ENCODE data around the gene PCNX2. TPM values are rescaled to one million over a fixed set of nuclear protein-coding genes. Genes with fewer than 3 reads are reported as not detected.

PCNX2 gene
- total and polyA plus RNA-seq, 10 of the 15 experiments (the other 5 are each of a cell fraction or from before 2014, with no cell fraction given), result 2.1 to 16.4 (median 8.1) TPM

GRCh38 chr1:233172201-233172600 is 123.3 kb downstream of the PCNX2 start:
- peak in 1 of 3 experiments; percentile 7; a peak in 1 of 6 replicates for TF ChIP-seq CTCF (IDR thresholded peaks at IDR 0.05 in 2 of 3, conservative IDR thresholded peaks at IDR 0.05 in 1 of 3; ENCODE audit: control insufficient read depth in 2 of 3, extremely low read depth in 1 of 3, insufficient read depth in 1 of 3, low read depth in 3 of 3, low read length in 3 of 3)
- TF ChIP-seq SMAD5 (IDR thresholded peaks at IDR 0.05; ENCODE audit: low read depth), result no peak
- no peak for TF ChIP-seq HDAC6 (IDR thresholded peaks at IDR 0.05; ENCODE audit: unreplicated experiment)
- no peak for TF ChIP-seq POLR2AphosphoS5 (IDR thresholded peaks at IDR 0.05; ENCODE audit: low read length)
- no peak for TF ChIP-seq RUNX3 (IDR thresholded peaks at IDR 0.05; ENCODE audit: low read length)
- POLR2A ChIA-PET, result no interaction called here
- Histone ChIP-seq H2AFZ (ENCODE audit: control insufficient read depth, low read depth, low read length) (no peak overlapping the region), H3K9me3 (replicated peaks; ENCODE audit: control insufficient read depth, insufficient read depth, low read length) (no peaks in the 10 kb centered on the region; the same call in none of the 3 replicates), H3K27ac (ENCODE audit: control insufficient read depth, insufficient read depth) (no peak overlapping the region), H3K4me1 (ENCODE audit: control insufficient read depth, insufficient read depth, low read length) (no peaks in the 10 kb centered on the region), H4K20me1 (ENCODE audit: control insufficient read depth, insufficient read depth) (no peaks in the 10 kb centered on the region), H3K36me3 (ENCODE audit: control insufficient read depth in 2 of 2, insufficient read depth in 2 of 2, low read length in 1 of 2) (no peaks in the 10 kb centered on the region), H3K4me3 (no peak overlapping the region), H3K9ac (ENCODE audit: control insufficient read depth, insufficient read depth, low read length) (no peak overlapping the region), H3K27me3 (replicated peaks in 1 of 2; ENCODE audit: control insufficient read depth in 2 of 2, insufficient read depth in 2 of 2, low read length in 1 of 2) (no peaks in the 10 kb centered on the region), H3K79me2 (ENCODE audit: control insufficient read depth, insufficient read depth, low read length) (no peaks in the 10 kb centered on the region), H3K4me2 (ENCODE audit: control insufficient read depth, insufficient read depth) (no peak overlapping the region)
- no peak for DNase-seq (ENCODE audit: low read depth, low spot score)
- no peak; the same call in 2 of the 3 replicates for ATAC-seq
- FAIRE-seq, result no peak
- CTCF ChIA-PET, result no interaction called here
- RAD21 ChIA-PET (ENCODE audit: unreplicated experiment), result no interaction called here
- intact Hi-C loops (cut with micrococcal nuclease; ENCODE audit: unreplicated experiment), result no loop called here
- in situ Hi-C loops (cut with MboI), result no loop called here
- WGBS (ENCODE audit: insufficient coverage, insufficient replicate concordance, low lambda C conversion rate, missing lambda C conversion rate), result 97% methylated on average over 2 of the region's 2 CpGs
- SMC1A ChIA-PET (ENCODE audit: uncharacterized antibody, unreplicated experiment), result no interaction called here
- no TSS peak for BruUV-seq (replicated peaks)

- H3K9me3 ChIP-seq (replicated peaks; ENCODE audit: control insufficient read depth, insufficient read depth, low read length), result no peaks in the 10 kb centered on the region; the same call in none of the 3 replicates
- TF ChIP-seq TARDBP (IDR thresholded peaks at IDR 0.05; ENCODE audit: borderline replicate concordance), result no peak
- TF ChIP-seq RELB (IDR thresholded peaks at IDR 0.05; ENCODE audit: low read depth), result no peak
- TF ChIP-seq ZNF217 (IDR thresholded peaks at IDR 0.05), result no peak
- TF ChIP-seq NBN (IDR thresholded peaks at IDR 0.05), result no peak
- POLR2A ChIA-PET, result no interaction called here
- RAD21 ChIA-PET (ENCODE audit: unreplicated experiment), result no interaction called here
- WGBS (ENCODE audit: insufficient coverage, insufficient replicate concordance, low lambda C conversion rate, missing lambda C conversion rate), result 94% methylated on average over 9 of the region's 9 CpGs
- no peaks in the 10 kb centered on the region for H3K4me1 ChIP-seq (ENCODE audit: control insufficient read depth, insufficient read depth, low read length)
- H3K36me3 ChIP-seq (ENCODE audit: control insufficient read depth in 2 of 2, insufficient read depth in 2 of 2, low read length in 1 of 2), result no peaks in the 10 kb centered on the region
- no TSS peak for BruUV-seq (replicated peaks)
- no peak for DNase-seq (ENCODE audit: low read depth, low spot score)
- no peak overlapping the region for H3K27ac ChIP-seq (ENCODE audit: control insufficient read depth, insufficient read depth)
- no peaks in the 10 kb centered on the region for H3K79me2 ChIP-seq (ENCODE audit: control insufficient read depth, insufficient read depth, low read length)
- H4K20me1 ChIP-seq (ENCODE audit: control insufficient read depth, insufficient read depth), result no peaks in the 10 kb centered on the region
- SMC1A ChIA-PET (ENCODE audit: uncharacterized antibody, unreplicated experiment), result no interaction called here
- no peak overlapping the region for H3K4me2 ChIP-seq (ENCODE audit: control insufficient read depth, insufficient read depth)
- no peak overlapping the region for H3K4me3 ChIP-seq
- in situ Hi-C loops (cut with MboI) (no loop called here), intact Hi-C loops (cut with micrococcal nuclease; ENCODE audit: unreplicated experiment) (no loop called here)
- no peak overlapping the region for H2AFZ ChIP-seq (ENCODE audit: control insufficient read depth, low read depth, low read length)
- no peak for ATAC-seq
- H3K9ac ChIP-seq (ENCODE audit: control insufficient read depth, insufficient read depth, low read length), result no peak overlapping the region
- no peak for FAIRE-seq
- CTCF ChIA-PET, result no interaction called here
- no peaks in the 10 kb centered on the region for H3K27me3 ChIP-seq (replicated peaks in 1 of 2; ENCODE audit: control insufficient read depth in 2 of 2, insufficient read depth in 2 of 2, low read length in 1 of 2)
These were observed 124.8 kb downstream of the PCNX2 start for GRCh38 chr1:233170741-233171140.

Measured in GM12878 (cell line).